Astrocyte (in vitro differentiated cells and primary cell): ENCODE results near the gene KIZ.

Experiments used
- CTCF ChIP-seq: IDR thresholded peaks from 2 replicates; pipeline ENCODE4 v1.5.1; 2011; ENCODE audit warnings: low read depth, mild to moderate bottlenecking, inconsistent platforms, low read length, moderate library complexity; ENCODE audit not compliant: insufficient read depth
- EZH2 ChIP-seq: IDR thresholded peaks from 2 replicates; pipeline ENCODE4 v1.6.1; 2012; ENCODE audit warnings: mild to moderate bottlenecking, low read length, inconsistent platforms; ENCODE audit not compliant: insufficient read depth

- no peak for TF ChIP-seq CTCF
- no peak for TF ChIP-seq EZH2
Observed at GRCh38 chr20:21189761-21190523, 64.1 kb downstream of the KIZ start.
